K562 (cell line): ENCODE results near the gene IRF2BP2. TPM values are rescaled to one million over a fixed set of nuclear protein-coding genes. Genes with fewer than 3 reads are reported as not detected.

Experiments used
- BCL6 ChIP-seq: fragments of 250-450 bp; sonication (Bioruptor Pico); IDR thresholded peaks from 2 replicates; pipeline ENCODE4 v1.4.0; 2020
- BRD9 ChIP-seq: fragments of 450-650 bp; IDR thresholded peaks from 2 replicates; pipeline ENCODE4 v1.6.1; 2018; ENCODE audit warnings: low read depth; ENCODE audit not compliant: partially characterized antibody
- ETV6 ChIP-seq, 3 experiments: fragments of 150-350 bp in 1 of 3; sonication (generic) in 1 of 3; formaldehyde crosslinking in 1 of 3; IDR thresholded peaks; 2 replicates each; pipeline versions ENCODE4 v1.6.1 to v1.8.0; 2014 to 2022; ENCODE audit warnings: borderline replicate concordance in 2 of 3, low read depth in 2 of 3, antibody characterized with exemption in 1 of 3, low read length in 1 of 3, mild to moderate bottlenecking in 1 of 3, missing genetic modification reagents in 1 of 3
- FOXA1 ChIP-seq: fragments of 450-650 bp; IDR thresholded peaks from 2 replicates; pipeline ENCODE4 v1.6.1; 2016; ENCODE audit warnings: mild to moderate bottlenecking, borderline replicate concordance
- MTA3 ChIP-seq: fragments of 450-650 bp; formaldehyde crosslinking; IDR thresholded peaks from 2 replicates; pipeline ENCODE4 v1.6.1; 2017; ENCODE audit warnings: mild to moderate bottlenecking, borderline replicate concordance
- NEUROD1 ChIP-seq: fragments of 150-350 bp; IDR thresholded peaks from 2 replicates; pipeline ENCODE4 v1.6.1; 2014; ENCODE audit warnings: borderline replicate concordance, low read length, low read depth; ENCODE audit not compliant: partially characterized antibody
- RBFOX2 ChIP-seq: fragments of 200-400 bp; formaldehyde crosslinking; IDR thresholded peaks from 2 replicates; pipeline ENCODE4 v1.6.1; 2017; ENCODE audit warnings: low read depth, mild to moderate bottlenecking, low read length, moderate library complexity
- SNRNP70 ChIP-seq: fragments of 200-400 bp; formaldehyde crosslinking; optimal IDR thresholded peaks from 2 replicates; pipeline ENCODE3; 2017; ENCODE audit warnings: low read depth, low read length
- SREBF1 ChIP-seq: fragments of 150-350 bp; IDR thresholded peaks from 2 replicates; pipeline ENCODE4 v1.6.1; 2014; ENCODE audit warnings: antibody characterized with exemption, low read depth, low read length, borderline replicate concordance
- ZNF407 ChIP-seq: fragments of 450-650 bp; IDR thresholded peaks from 2 replicates; pipeline ENCODE4 v1.6.1; 2016; ENCODE audit warnings: low read depth
- polyA plus RNA-seq, 8 experiments: library from polyadenylated mRNA; depleted of rRNA in 4 of 8; stranded (reverse) in 5 of 8; unstranded in 3 of 8; fragments of >200 nt; fragmentation: Nextera tagmentation in 2 of 8; fragmentation: Illumina TruSeq in 1 of 8; extraction: Ambion mirVana in 2 of 8; extraction: Trizol in 1 of 8; gene quantifications; 2 replicates each; pipeline versions ENCODE4 v1.2.1 to v1.2.3, GENCODE V29; 2011 to 2014; ENCODE audit warnings: inconsistent platforms in 1 of 8, missing spikeins in 1 of 8
- total RNA-seq, 7 experiments: library from RNA; depleted of rRNA in 6 of 7; stranded (reverse); fragments of >200 nt in 6 of 7; fragmentation: Illumina TruSeq in 2 of 7; extraction: Trizol in 2 of 7; gene quantifications; 2 replicates each; pipeline versions ENCODE4 v1.2.1 to v1.2.3, GENCODE V29; 2011 to 2021; ENCODE audit warnings: low replicate concordance in 1 of 7
- TF ChIP-seq, protein P1 (sequence below): sonication (generic); formaldehyde crosslinking; IDR thresholded peaks from 2 replicates; pipeline ENCODE4 v1.8.1; 2023; ENCODE audit warnings: mild to moderate bottlenecking, missing genetic modification reagents
- TF ChIP-seq, protein P2 (sequence below): fragments of 250-450 bp; sonication (Bioruptor Pico); IDR thresholded peaks from 2 replicates; pipeline ENCODE4 v1.5.0; 2020; ENCODE audit warnings: mild to moderate bottlenecking, borderline replicate concordance

IRF2BP2 gene
- total and polyA plus RNA-seq, 9 of the 15 experiments (the other 6 are each of a cell fraction or from before 2014, with no cell fraction given): 7.7 to 68.6 (median 22.1) TPM

GRCh38 chr1:234599617-234600417, 10.2 kb downstream of the IRF2BP2 start (continued):
- TF ChIP-seq RBFOX2 (peak; percentile 95), NEUROD1 (peak; percentile 23), ZNF407 (no peak), SNRNP70 (no peak), FOXA1 (no peak), SREBF1 (no peak), MTA3 (peak; percentile 79; the same call in 1 of the 2 replicates), BRD9 (peak; percentile 62), BCL6 (CRISPR knock-in tag) (no peak), ETV6 (IDR thresholded peaks at IDR 0.05; ENCODE audit: borderline replicate concordance in 1 of 2, low read depth in 2 of 2, low read length in 1 of 2) (no peak), ETV6 (CRISPR knock-in tag; IDR thresholded peaks at IDR 0.05; ENCODE audit: borderline replicate concordance) (no peak)
- TF ChIP-seq, protein P1, sequence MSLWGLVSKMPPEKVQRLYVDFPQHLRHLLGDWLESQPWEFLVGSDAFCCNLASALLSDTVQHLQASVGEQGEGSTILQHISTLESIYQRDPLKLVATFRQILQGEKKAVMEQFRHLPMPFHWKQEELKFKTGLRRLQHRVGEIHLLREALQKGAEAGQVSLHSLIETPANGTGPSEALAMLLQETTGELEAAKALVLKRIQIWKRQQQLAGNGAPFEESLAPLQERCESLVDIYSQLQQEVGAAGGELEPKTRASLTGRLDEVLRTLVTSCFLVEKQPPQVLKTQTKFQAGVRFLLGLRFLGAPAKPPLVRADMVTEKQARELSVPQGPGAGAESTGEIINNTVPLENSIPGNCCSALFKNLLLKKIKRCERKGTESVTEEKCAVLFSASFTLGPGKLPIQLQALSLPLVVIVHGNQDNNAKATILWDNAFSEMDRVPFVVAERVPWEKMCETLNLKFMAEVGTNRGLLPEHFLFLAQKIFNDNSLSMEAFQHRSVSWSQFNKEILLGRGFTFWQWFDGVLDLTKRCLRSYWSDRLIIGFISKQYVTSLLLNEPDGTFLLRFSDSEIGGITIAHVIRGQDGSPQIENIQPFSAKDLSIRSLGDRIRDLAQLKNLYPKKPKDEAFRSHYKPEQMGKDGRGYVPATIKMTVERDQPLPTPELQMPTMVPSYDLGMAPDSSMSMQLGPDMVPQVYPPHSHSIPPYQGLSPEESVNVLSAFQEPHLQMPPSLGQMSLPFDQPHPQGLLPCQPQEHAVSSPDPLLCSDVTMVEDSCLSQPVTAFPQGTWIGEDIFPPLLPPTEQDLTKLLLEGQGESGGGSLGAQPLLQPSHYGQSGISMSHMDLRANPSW (CRISPR knock-in tag): no peak
- TF ChIP-seq, protein P2, sequence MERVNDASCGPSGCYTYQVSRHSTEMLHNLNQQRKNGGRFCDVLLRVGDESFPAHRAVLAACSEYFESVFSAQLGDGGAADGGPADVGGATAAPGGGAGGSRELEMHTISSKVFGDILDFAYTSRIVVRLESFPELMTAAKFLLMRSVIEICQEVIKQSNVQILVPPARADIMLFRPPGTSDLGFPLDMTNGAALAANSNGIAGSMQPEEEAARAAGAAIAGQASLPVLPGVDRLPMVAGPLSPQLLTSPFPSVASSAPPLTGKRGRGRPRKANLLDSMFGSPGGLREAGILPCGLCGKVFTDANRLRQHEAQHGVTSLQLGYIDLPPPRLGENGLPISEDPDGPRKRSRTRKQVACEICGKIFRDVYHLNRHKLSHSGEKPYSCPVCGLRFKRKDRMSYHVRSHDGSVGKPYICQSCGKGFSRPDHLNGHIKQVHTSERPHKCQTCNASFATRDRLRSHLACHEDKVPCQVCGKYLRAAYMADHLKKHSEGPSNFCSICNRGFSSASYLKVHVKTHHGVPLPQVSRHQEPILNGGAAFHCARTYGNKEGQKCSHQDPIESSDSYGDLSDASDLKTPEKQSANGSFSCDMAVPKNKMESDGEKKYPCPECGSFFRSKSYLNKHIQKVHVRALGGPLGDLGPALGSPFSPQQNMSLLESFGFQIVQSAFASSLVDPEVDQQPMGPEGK (CRISPR knock-in tag): no peak
